K562 (cell line): ENCODE measurements around the gene ZNF280D. TPM values are rescaled to one million over a fixed set of nuclear protein-coding genes. Genes with fewer than 3 reads are reported as not detected.

Experiments used
- ARHGAP35 ChIP-seq: fragments of 450-650 bp; IDR thresholded peaks from 2 replicates; pipeline ENCODE4 v1.6.1; 2018; ENCODE audit not compliant: partially characterized antibody
- ATF1 ChIP-seq, 2 experiments: fragments of 450-650 bp in 1 of 2; IDR thresholded peaks; 2 replicates each; pipeline ENCODE4 v1.6.1; 2016; ENCODE audit warnings: missing compliant biosample characterization in 1 of 2, missing genetic modification characterization in 1 of 2
- ATF4 ChIP-seq: fragments of 450-650 bp; formaldehyde crosslinking; IDR thresholded peaks from 2 replicates; pipeline ENCODE4 v1.4.0; 2022; ENCODE audit warnings: mild to moderate bottlenecking, moderate library complexity
- CREBBP ChIP-seq: IDR thresholded peaks from one replicate; pipeline ENCODE4 v1.6.1; 2012; ENCODE audit warnings: low read depth, mild to moderate bottlenecking, control low read depth, inconsistent platforms, low read length
- CSDE1 ChIP-seq, 2 experiments: fragments of 450-650 bp; IDR thresholded peaks; 2 replicates each; pipeline ENCODE4 v1.6.1; 2016; ENCODE audit warnings: mild to moderate bottlenecking in 1 of 2
- DEAF1 ChIP-seq: fragments of 450-650 bp; formaldehyde crosslinking; IDR thresholded peaks from 2 replicates; pipeline ENCODE4 v1.4.0; 2020; ENCODE audit warnings: mild to moderate bottlenecking, moderate library complexity
- E2F4 ChIP-seq: sonication (generic); formaldehyde crosslinking; IDR thresholded peaks from 2 replicates; pipeline ENCODE4 v1.8.0; 2022; ENCODE audit warnings: mild to moderate bottlenecking, low read depth, missing genetic modification reagents
- FOXA1 ChIP-seq: fragments of 450-650 bp; IDR thresholded peaks from 2 replicates; pipeline ENCODE4 v1.6.1; 2016; ENCODE audit warnings: mild to moderate bottlenecking, borderline replicate concordance
- FOXK2 ChIP-seq, 2 experiments: fragments of 450-650 bp; IDR thresholded peaks in 1 of 2; conservative IDR thresholded peaks in 1 of 2; 2 replicates each; pipeline ENCODE4 v1.6.1; 2016; ENCODE audit warnings: low read depth in 2 of 2, mild to moderate bottlenecking in 1 of 2
- GATA2 ChIP-seq: sonication (generic); formaldehyde crosslinking; IDR thresholded peaks from 2 replicates; pipeline ENCODE4 v1.4.0; 2020; ENCODE audit warnings: mild to moderate bottlenecking, missing genetic modification reagents
- GATAD2B ChIP-seq: fragments of 450-650 bp; IDR thresholded peaks from 2 replicates; pipeline ENCODE4 v1.6.1; 2017; ENCODE audit warnings: mild to moderate bottlenecking, borderline replicate concordance
- HEY1 ChIP-seq: fragments of 250-450 bp; sonication (Bioruptor Pico); IDR thresholded peaks from 2 replicates; pipeline ENCODE4 v1.5.0; 2020; ENCODE audit warnings: mild to moderate bottlenecking, moderate library complexity, borderline replicate concordance
- HIVEP1 ChIP-seq: fragments of 250-450 bp; sonication (Bioruptor Pico); IDR thresholded peaks from 2 replicates; pipeline ENCODE4 v1.4.0; 2020; ENCODE audit warnings: mild to moderate bottlenecking
- IRF9 ChIP-seq: fragments of 450-650 bp; IDR thresholded peaks from 2 replicates; pipeline ENCODE4 v1.6.1; 2016; ENCODE audit warnings: missing biosample characterization, missing genetic modification characterization
- KAT8 ChIP-seq: fragments of 450-650 bp; IDR thresholded peaks from 2 replicates; pipeline ENCODE4 v1.6.1; 2016; ENCODE audit warnings: low read depth, mild to moderate bottlenecking
- KDM5B ChIP-seq: fragments of 200-600 bp; sonication (generic); IDR thresholded peaks from 2 replicates; pipeline ENCODE4 v1.6.1; 2012; ENCODE audit warnings: low read depth, mild to moderate bottlenecking, moderate library complexity, low read length, control low read depth, inconsistent platforms; ENCODE audit not compliant: insufficient replicate concordance
- KLF13 ChIP-seq: fragments of 450-650 bp; IDR thresholded peaks from 2 replicates; pipeline ENCODE4 v1.6.1; 2016; ENCODE audit warnings: missing genetic modification characterization, low read depth, mild to moderate bottlenecking, missing compliant biosample characterization, moderate library complexity, borderline replicate concordance
- KLF16 ChIP-seq: IDR thresholded peaks from 2 replicates; pipeline ENCODE4 v1.6.1; 2016; ENCODE audit warnings: antibody characterized with exemption
- LEF1 ChIP-seq: fragments of 450-650 bp; IDR thresholded peaks from 2 replicates; pipeline ENCODE4 v1.6.1; 2016; ENCODE audit warnings: mild to moderate bottlenecking
- TAF7 ChIP-seq: fragments of 450-650 bp; IDR thresholded peaks from 2 replicates; pipeline ENCODE4 v1.6.1; 2016; ENCODE audit warnings: missing genetic modification characterization, missing compliant biosample characterization
- TEAD1 ChIP-seq, 2 experiments: fragments of 450-650 bp in 1 of 2; sonication (generic) in 1 of 2; formaldehyde crosslinking; IDR thresholded peaks; 2 replicates each; pipeline versions ENCODE4 v1.4.0 to v1.8.0; 2020 to 2022; ENCODE audit warnings: mild to moderate bottlenecking in 2 of 2, missing genetic modification reagents in 1 of 2
- TEAD4 ChIP-seq, 2 experiments: sonication (generic) in 1 of 2; formaldehyde crosslinking in 1 of 2; IDR thresholded peaks; 2 replicates each; pipeline versions ENCODE4 v1.6.1 to v1.8.0; 2012 to 2022; ENCODE audit warnings: borderline replicate concordance in 1 of 2, inconsistent platforms in 1 of 2, low read length in 1 of 2, mild to moderate bottlenecking in 1 of 2, missing genetic modification reagents in 1 of 2
- ZFPM2 ChIP-seq: fragments of 250-450 bp; sonication (Bioruptor Pico); IDR thresholded peaks from 2 replicates; pipeline ENCODE4 v1.5.1; 2022; ENCODE audit warnings: mild to moderate bottlenecking
- ZNF232 ChIP-seq: sonication (generic); formaldehyde crosslinking; IDR thresholded peaks from 2 replicates; pipeline ENCODE4 v1.8.0; 2022; ENCODE audit warnings: mild to moderate bottlenecking, missing genetic modification reagents
- polyA plus RNA-seq, 8 experiments: library from polyadenylated mRNA; depleted of rRNA in 4 of 8; stranded (reverse) in 5 of 8; unstranded in 3 of 8; fragments of >200 nt; fragmentation: Nextera tagmentation in 2 of 8; fragmentation: Illumina TruSeq in 1 of 8; extraction: Ambion mirVana in 2 of 8; extraction: Trizol in 1 of 8; gene quantifications; 2 replicates each; pipeline versions ENCODE4 v1.2.1 to v1.2.3, GENCODE V29; 2011 to 2014; ENCODE audit warnings: inconsistent platforms in 1 of 8, missing spikeins in 1 of 8
- total RNA-seq, 7 experiments: library from RNA; depleted of rRNA in 6 of 7; stranded (reverse); fragments of >200 nt in 6 of 7; fragmentation: Illumina TruSeq in 2 of 7; extraction: Trizol in 2 of 7; gene quantifications; 2 replicates each; pipeline versions ENCODE4 v1.2.1 to v1.2.3, GENCODE V29; 2011 to 2021; ENCODE audit warnings: low replicate concordance in 1 of 7

The ZNF280D gene
- total and polyA plus RNA-seq, 9 of the 15 experiments (the other 6 are each of a cell fraction or from before 2014, with no cell fraction given) = 8.3 to 21.8 (median 18.4) TPM

GRCh38 chr15:56733136-56734012, at the start of gene ZNF280D (continued):
- TF ChIP-seq E2F4 (CRISPR knock-in tag) = peak; percentile 82; the same call in 1 of the 2 replicates
- peak; percentile 97 for TF ChIP-seq ZNF232 (CRISPR knock-in tag)
- TF ChIP-seq TAF7 = no peak
- no peak for TF ChIP-seq HEY1
- TF ChIP-seq KDM5B = peak; percentile 78
- TF ChIP-seq ZFPM2 (CRISPR knock-in tag) = 0 out of 2 replicates have a peak, but pooled peaks have one; percentile 30
- no peak for TF ChIP-seq KLF16
- TF ChIP-seq ATF4 (CRISPR knock-in tag) = peak; percentile 78
- TF ChIP-seq HIVEP1 (CRISPR knock-in tag) = peak; percentile 91
- peak; percentile 42; the same call in 1 of the 2 replicates for TF ChIP-seq ATF1 (CRISPR knock-in tag; IDR thresholded peaks at IDR 0.05)
- peak; percentile 87 for TF ChIP-seq ATF1 (tag; IDR thresholded peaks at IDR 0.05)
- TF ChIP-seq GATAD2B = peak; percentile 60; the same call in 1 of the 2 replicates
- TF ChIP-seq FOXA1 = no peak
- no peak; the same call in 1 of the 2 replicates for TF ChIP-seq DEAF1 (CRISPR knock-in tag)
- no peak for TF ChIP-seq CREBBP
- TF ChIP-seq TEAD1 (CRISPR knock-in tag; IDR thresholded peaks at IDR 0.05) = peak; percentile 76 to 97
- TF ChIP-seq ARHGAP35 = peak; percentile 52
- TF ChIP-seq IRF9 = no peak
- TF ChIP-seq KAT8 = no peak
- TF ChIP-seq KLF13 = peak; percentile 91
- no peak for TF ChIP-seq FOXK2 (conservative IDR thresholded peaks at IDR 0.05 in 1 of 2, IDR thresholded peaks at IDR 0.05 in 1 of 2; ENCODE audit: low read depth in 2 of 2)
- no peak for TF ChIP-seq GATA2 (CRISPR knock-in tag)
- TF ChIP-seq CSDE1 (IDR thresholded peaks at IDR 0.05) = no peak; a peak in 1 of 4 replicates
- peak; percentile 49 for TF ChIP-seq TEAD4 (IDR thresholded peaks at IDR 0.05; ENCODE audit: low read length)
- TF ChIP-seq TEAD4 (CRISPR knock-in tag; IDR thresholded peaks at IDR 0.05; ENCODE audit: borderline replicate concordance) = peak; percentile 98
- TF ChIP-seq LEF1 = no peak
